ENCODE data around the gene TUB.

Gene TUB

GRCh38 chr11:8102965-8103364 lies 22.0 kb downstream of the TUB start:
- no peak for DNase-seq (ENCODE audit: low spot score)
- no peak for TF ChIP-seq CTCF (IDR thresholded peaks at IDR 0.05; ENCODE audit: extremely low read depth, missing control alignments)

- TF ChIP-seq CTCF (IDR thresholded peaks at IDR 0.05; ENCODE audit: extremely low read depth, missing control alignments) = no peak
- no peak for DNase-seq (ENCODE audit: low spot score)
Measured at GRCh38 chr11:8103909-8104308, 22.9 kb downstream of the TUB start.

GRCh38 chr11:8105133-8105532 lies 24.1 kb downstream of the TUB start:
- DNase-seq (ENCODE audit: low spot score) = no peak
- no peak for TF ChIP-seq CTCF (IDR thresholded peaks at IDR 0.05; ENCODE audit: extremely low read depth, missing control alignments)

- DNase-seq (ENCODE audit: low spot score) = no peak
- TF ChIP-seq CTCF (IDR thresholded peaks at IDR 0.05; ENCODE audit: extremely low read depth, missing control alignments) = no peak
Measured at GRCh38 chr11:8105666-8106065, 24.7 kb downstream of the TUB start.

GRCh38 chr11:8106679-8107078 lies 25.7 kb downstream of the TUB start:
- TF ChIP-seq CTCF (IDR thresholded peaks at IDR 0.05; ENCODE audit: extremely low read depth, missing control alignments) = no peak
- no peak for DNase-seq (ENCODE audit: low spot score)

GRCh38 chr11:8107642-8108041 lies 26.6 kb downstream of the TUB start:
- DNase-seq (ENCODE audit: low spot score) = no peak
- no peak for TF ChIP-seq CTCF (IDR thresholded peaks at IDR 0.05; ENCODE audit: extremely low read depth, missing control alignments)

GRCh38 chr11:8108421-8108820 lies 27.4 kb downstream of the TUB start:
- no peak for DNase-seq (ENCODE audit: low spot score)
- TF ChIP-seq CTCF (IDR thresholded peaks at IDR 0.05; ENCODE audit: extremely low read depth, missing control alignments) = no peak
